Measurements from ENCODE around the gene CAMKMT.

CAMKMT gene

GRCh38 chr2:44570271-44570670 lies 208.5 kb downstream of the CAMKMT start:
- no peak for FAIRE-seq
- TF ChIP-seq CTCF (IDR thresholded peaks at IDR 0.05; ENCODE audit: insufficient read depth, missing control alignments): no peak
- no peak for DNase-seq (ENCODE audit: insufficient read length, low spot score)

- no peak for TF ChIP-seq CTCF (IDR thresholded peaks at IDR 0.05; ENCODE audit: insufficient read depth, missing control alignments)
- FAIRE-seq (peak; percentile 60), DNase-seq (ENCODE audit: insufficient read length, low spot score) (no peak)
Measured at GRCh38 chr2:44570777-44571176, 209.0 kb downstream of the CAMKMT start.

GRCh38 chr2:44572196-44572900 lies 210.6 kb downstream of the CAMKMT start:
- no peak for DNase-seq (ENCODE audit: insufficient read length, low spot score)
- no peak for TF ChIP-seq CTCF (IDR thresholded peaks at IDR 0.05; ENCODE audit: insufficient read depth, missing control alignments)
- peak; percentile 64 for FAIRE-seq

- DNase-seq (ENCODE audit: insufficient read length, low spot score) (no peak), FAIRE-seq (no peak)
- no peak for TF ChIP-seq CTCF (IDR thresholded peaks at IDR 0.05; ENCODE audit: insufficient read depth, missing control alignments)
Measured at GRCh38 chr2:44573996-44574395, 212.2 kb downstream of the CAMKMT start.

- no peak for FAIRE-seq
- no peak for TF ChIP-seq CTCF (IDR thresholded peaks at IDR 0.05; ENCODE audit: insufficient read depth, missing control alignments)
- DNase-seq (ENCODE audit: insufficient read length, low spot score): no peak
Measured at GRCh38 chr2:44578471-44579093, 216.8 kb downstream of the CAMKMT start.

GRCh38 chr2:44579115-44579836 lies 217.5 kb downstream of the CAMKMT start:
- FAIRE-seq (no peak), DNase-seq (ENCODE audit: insufficient read length, low spot score) (no peak)
- no peak for TF ChIP-seq CTCF (IDR thresholded peaks at IDR 0.05; ENCODE audit: insufficient read depth, missing control alignments)

Data from D721Med (cell line).